Type B pancreatic cell (in vitro differentiated cells): ENCODE results near the gene MIGA2. TPM values are rescaled to one million over a fixed set of nuclear protein-coding genes. Genes with fewer than 3 reads are reported as not detected.
"Not testable (repeated sequence)": the region's sequence is repeated elsewhere in the genome, so short reads cannot be mapped to it uniquely, and the experiment has no call there.

Experiments used
- DNase-seq: peaks from one replicate; pipeline ENCODE4 v3.0.0; 2021; ENCODE audit warnings: mixed read lengths; ENCODE audit not compliant: unreplicated experiment; ENCODE audit errors: extremely low spot score
- H3K27ac Mint-ChIP-seq: 2 replicates; pipeline ENCODE4 v1.8.0; 2021; ENCODE audit warnings: mild to moderate bottlenecking, mixed read lengths
- H3K27me3 Mint-ChIP-seq: 2 replicates; pipeline ENCODE4 v1.8.0; 2021; ENCODE audit warnings: mixed read lengths
- H3K36me3 Mint-ChIP-seq: 2 replicates; pipeline ENCODE4 v1.8.0; 2021; ENCODE audit warnings: mixed read lengths
- H3K4me1 Mint-ChIP-seq: one replicate; pipeline ENCODE4 v1.8.0; 2021; ENCODE audit warnings: mixed read lengths; ENCODE audit not compliant: unreplicated experiment
- H3K4me3 Mint-ChIP-seq: 2 replicates; pipeline ENCODE4 v1.8.0; 2021; ENCODE audit warnings: mild to moderate bottlenecking, mixed read lengths
- H3K9me3 Mint-ChIP-seq: 2 replicates; pipeline ENCODE4 v1.8.0; 2021; ENCODE audit warnings: mixed read lengths
- total RNA-seq: library from RNA; stranded (reverse); gene quantifications from 2 replicates; pipeline ENCODE4 v1.2.1, GENCODE V29; 2021; ENCODE audit warnings: low replicate concordance
- TF ChIP-seq, protein P1 (sequence below): fragments of 200-600 bp; sonication (generic); conservative IDR thresholded peaks from 2 replicates; pipeline ENCODE4 v1.5.0; 2021; ENCODE audit warnings: antibody characterized with exemption, mild to moderate bottlenecking

The MIGA2 gene
- total RNA-seq, 1 donor from 2014 or later = 41.6 TPM

DNA sequence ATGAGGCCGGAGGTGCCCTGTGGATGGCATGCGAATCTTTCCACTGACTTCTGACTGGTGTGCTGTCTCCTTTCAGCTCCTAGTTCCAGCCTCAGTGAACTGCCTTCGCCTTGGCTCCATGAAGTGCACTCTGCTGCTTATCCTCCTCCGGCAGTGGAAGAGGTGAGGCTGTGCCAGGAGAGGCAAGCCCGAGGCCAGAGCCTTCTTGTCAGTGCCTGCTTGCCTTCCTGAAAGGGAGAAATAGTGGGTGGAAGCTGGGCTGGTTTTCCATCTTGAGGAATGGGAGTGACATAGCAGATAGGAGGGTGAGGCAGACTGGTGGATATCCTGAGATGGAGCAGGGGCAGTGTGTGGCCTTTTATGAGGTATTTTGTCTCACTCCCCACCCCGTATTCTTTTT is 38.0 kb upstream of the MIGA2 start:
- H3K9me3 Mint-ChIP-seq = no peaks in the 10 kb centered on the region

DNA sequence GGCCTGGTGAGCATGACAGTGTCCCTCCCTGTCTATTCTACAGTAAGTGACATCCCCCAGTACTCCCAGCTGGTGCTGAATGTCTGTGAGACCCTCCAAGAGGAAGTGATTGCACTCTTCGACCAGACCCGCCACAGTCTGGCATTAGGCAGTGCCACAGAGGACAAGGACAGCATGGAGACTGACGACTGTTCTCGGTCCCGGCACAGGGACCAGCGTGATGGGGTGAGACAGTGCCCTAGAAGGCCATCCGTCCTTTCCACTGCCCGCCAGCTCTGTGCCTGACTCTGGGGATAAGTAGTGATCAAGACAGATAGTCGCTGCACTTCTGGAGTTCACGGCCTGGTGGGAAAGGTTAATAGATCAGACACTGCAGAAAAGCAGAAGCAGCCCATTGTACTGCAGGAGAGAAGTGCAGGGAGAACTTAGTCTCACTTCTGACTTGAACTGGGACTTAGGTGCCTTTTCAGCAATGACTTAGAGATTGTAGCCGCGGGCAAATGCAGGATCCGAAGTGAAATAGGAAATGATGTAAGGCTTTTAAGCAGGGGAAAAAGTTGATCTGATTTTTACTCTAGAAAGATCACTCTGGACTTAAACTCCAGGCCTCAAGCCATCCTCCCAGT is 36.7 kb upstream of the MIGA2 start:
- peaks cover 14% of the 10 kb centered on the region for H3K36me3 Mint-ChIP-seq
- no peak overlapping the region for H3K4me3 Mint-ChIP-seq
- DNase-seq = no peak
- H3K27me3 Mint-ChIP-seq = no peaks in the 10 kb centered on the region
- H3K27ac Mint-ChIP-seq = no peak overlapping the region
- H3K4me1 Mint-ChIP-seq = no peaks in the 10 kb centered on the region
- no peaks in the 10 kb centered on the region for H3K9me3 Mint-ChIP-seq
- TF ChIP-seq, protein P1, sequence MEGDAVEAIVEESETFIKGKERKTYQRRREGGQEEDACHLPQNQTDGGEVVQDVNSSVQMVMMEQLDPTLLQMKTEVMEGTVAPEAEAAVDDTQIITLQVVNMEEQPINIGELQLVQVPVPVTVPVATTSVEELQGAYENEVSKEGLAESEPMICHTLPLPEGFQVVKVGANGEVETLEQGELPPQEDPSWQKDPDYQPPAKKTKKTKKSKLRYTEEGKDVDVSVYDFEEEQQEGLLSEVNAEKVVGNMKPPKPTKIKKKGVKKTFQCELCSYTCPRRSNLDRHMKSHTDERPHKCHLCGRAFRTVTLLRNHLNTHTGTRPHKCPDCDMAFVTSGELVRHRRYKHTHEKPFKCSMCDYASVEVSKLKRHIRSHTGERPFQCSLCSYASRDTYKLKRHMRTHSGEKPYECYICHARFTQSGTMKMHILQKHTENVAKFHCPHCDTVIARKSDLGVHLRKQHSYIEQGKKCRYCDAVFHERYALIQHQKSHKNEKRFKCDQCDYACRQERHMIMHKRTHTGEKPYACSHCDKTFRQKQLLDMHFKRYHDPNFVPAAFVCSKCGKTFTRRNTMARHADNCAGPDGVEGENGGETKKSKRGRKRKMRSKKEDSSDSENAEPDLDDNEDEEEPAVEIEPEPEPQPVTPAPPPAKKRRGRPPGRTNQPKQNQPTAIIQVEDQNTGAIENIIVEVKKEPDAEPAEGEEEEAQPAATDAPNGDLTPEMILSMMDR = no peak

More for the DNA sequence above, 38.0 kb upstream of the MIGA2 start:
- peaks cover 21% of the 10 kb centered on the region for H3K36me3 Mint-ChIP-seq
- DNase-seq = no peak
- H3K4me3 Mint-ChIP-seq = no peak overlapping the region
- H3K27ac Mint-ChIP-seq = no peak overlapping the region
- TF ChIP-seq, protein P1 = no peak
- no peaks in the 10 kb centered on the region for H3K27me3 Mint-ChIP-seq
- H3K4me1 Mint-ChIP-seq = no peaks in the 10 kb centered on the region

DNA sequence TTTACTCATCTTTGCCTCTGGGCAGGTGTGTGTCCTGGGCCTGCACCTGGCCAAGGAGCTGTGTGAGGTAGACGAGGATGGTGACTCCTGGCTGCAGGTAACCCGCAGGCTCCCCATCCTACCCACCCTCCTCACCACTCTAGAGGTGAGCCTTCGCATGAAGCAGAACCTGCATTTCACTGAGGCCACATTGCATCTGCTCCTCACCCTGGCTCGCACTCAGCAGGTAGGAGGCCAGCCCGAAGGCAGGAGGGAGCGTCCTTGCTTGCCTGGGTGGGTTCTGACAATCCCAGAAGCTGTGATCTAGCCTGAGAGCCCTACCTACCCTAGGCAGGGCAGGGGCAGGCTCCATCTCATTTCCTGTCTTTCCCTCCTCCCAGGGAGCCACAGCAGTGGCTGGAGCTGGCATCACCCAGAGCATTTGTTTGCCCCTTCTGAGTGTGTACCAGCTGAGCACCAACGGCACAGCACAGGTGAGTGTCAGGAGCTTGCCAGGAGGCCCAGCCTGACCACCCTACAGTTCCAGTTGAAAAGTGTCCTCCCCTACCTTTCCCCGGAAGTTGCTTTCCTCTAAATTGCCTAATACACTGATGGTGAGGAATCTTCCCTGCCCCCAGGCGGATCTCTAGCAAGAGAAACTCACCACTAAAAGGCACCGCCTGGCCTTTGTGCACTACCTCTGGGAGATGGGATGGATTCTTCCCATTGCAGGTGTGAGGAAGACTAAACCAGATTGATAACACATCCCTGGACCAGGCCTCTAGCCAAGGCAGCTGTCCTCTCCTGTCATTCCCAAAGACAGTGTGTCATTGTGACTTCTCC is 34.7 kb upstream of the MIGA2 start:
- no peaks in the 10 kb centered on the region for H3K9me3 Mint-ChIP-seq
- no peak for DNase-seq
- H3K27ac Mint-ChIP-seq = peak overlapping the region; percentile 82
- TF ChIP-seq, protein P1 = no peak
- H3K4me3 Mint-ChIP-seq = no peak overlapping the region
- H3K36me3 Mint-ChIP-seq = peaks cover 7% of the 10 kb centered on the region
- H3K27me3 Mint-ChIP-seq = no peaks in the 10 kb centered on the region
- H3K4me1 Mint-ChIP-seq = no peaks in the 10 kb centered on the region

- DNase-seq = no peak
- H3K27ac Mint-ChIP-seq = peak overlapping the region; percentile 13
- TF ChIP-seq, protein P1 = no peak
- H3K4me3 Mint-ChIP-seq = no peak overlapping the region
- H3K9me3 Mint-ChIP-seq = no peaks in the 10 kb centered on the region
- no peaks in the 10 kb centered on the region for H3K4me1 Mint-ChIP-seq
- H3K27me3 Mint-ChIP-seq = no peaks in the 10 kb centered on the region
- H3K36me3 Mint-ChIP-seq = no peaks in the 10 kb centered on the region
Observed at GRCh38 chr9:129002992-129003391, 33.4 kb upstream of the MIGA2 start.

- H3K27ac Mint-ChIP-seq, H3K36me3 Mint-ChIP-seq, DNase-seq, H3K9me3 Mint-ChIP-seq, H3K4me3 Mint-ChIP-seq, H3K27me3 Mint-ChIP-seq, H3K4me1 Mint-ChIP-seq: not testable (repeated sequence)
Observed at GRCh38 chr9:129004173-129004572, 32.3 kb upstream of the MIGA2 start.

DNA sequence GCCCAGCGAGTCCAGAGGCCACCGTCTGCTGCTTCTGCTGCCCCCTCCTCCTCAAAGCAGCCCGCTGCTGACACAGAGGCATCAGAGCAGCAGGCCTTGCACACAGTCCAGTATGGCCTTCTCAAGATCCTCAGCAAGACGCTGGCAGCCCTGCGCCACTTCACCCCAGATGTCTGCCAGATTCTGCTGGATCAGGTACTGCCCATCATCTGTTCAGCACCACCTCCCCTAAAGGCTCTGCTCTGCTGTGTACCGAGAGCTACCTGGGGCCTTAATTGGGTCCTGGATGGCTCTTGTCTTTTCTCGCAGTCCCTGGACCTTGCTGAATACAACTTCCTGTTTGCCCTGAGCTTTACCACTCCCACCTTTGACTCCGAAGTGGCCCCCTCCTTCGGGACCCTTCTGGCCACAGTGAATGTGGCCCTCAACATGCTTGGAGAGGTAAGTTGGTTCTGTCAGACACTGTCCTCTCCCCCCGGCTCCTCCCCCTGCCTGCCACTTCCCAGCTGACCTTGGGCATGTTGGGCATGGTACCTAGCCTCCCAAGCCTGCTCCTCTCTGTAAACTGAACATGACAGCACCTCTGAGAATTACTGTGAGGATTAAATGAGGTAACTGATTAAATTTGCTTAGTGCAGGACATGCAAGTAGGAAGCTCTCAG is 31.0 kb upstream of the MIGA2 start:
- Mint-ChIP-seq H3K9me3 (no peaks in the 10 kb centered on the region), H3K4me3 (no peak overlapping the region), H3K4me1 (no peaks in the 10 kb centered on the region), H3K27me3 (no peaks in the 10 kb centered on the region), H3K27ac (no peak overlapping the region), H3K36me3 (no peaks in the 10 kb centered on the region)
- DNase-seq = no peak
- TF ChIP-seq, protein P1 = no peak
